HS-27A (cell line): ENCODE measurements around the gene ELOB.

Experiments
- DNase-seq: peaks from one replicate; pipeline ENCODE4 v3.0.0-alpha.2; 2012; ENCODE audit warnings: low read depth, missing footprints

The ELOB gene

GRCh38 chr16:2810651-2811050 lies 33.6 kb upstream of the ELOB start:
- no peak for DNase-seq

- no peak for DNase-seq
These were observed 32.2 kb upstream of the ELOB start for GRCh38 chr16:2809149-2809760.

DNA sequence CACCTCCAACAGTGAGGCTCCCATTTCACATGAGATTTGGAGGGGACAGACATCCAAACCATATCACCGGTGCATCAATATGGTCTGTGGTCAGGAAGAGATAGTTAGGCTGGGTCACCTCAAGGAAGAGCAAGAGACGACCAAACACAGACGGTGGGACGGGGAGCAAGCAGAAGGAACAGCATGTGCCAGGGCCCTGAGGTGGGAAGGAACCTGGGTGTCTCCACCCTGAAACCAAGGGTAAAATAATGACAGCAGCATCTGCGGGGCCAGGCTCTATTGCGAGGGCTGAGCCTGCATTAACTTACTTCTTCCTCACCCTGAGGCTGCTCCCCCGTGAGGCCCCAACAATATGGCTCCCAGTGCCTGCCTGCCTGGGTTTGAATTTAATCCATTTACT lies 31.1 kb upstream of the ELOB start:
- no peak for DNase-seq

GRCh38 chr16:2806286-2806685 lies 29.2 kb upstream of the ELOB start:
- no peak for DNase-seq

GRCh38 chr16:2804728-2805127 lies 27.6 kb upstream of the ELOB start:
- no peak for DNase-seq

DNA sequence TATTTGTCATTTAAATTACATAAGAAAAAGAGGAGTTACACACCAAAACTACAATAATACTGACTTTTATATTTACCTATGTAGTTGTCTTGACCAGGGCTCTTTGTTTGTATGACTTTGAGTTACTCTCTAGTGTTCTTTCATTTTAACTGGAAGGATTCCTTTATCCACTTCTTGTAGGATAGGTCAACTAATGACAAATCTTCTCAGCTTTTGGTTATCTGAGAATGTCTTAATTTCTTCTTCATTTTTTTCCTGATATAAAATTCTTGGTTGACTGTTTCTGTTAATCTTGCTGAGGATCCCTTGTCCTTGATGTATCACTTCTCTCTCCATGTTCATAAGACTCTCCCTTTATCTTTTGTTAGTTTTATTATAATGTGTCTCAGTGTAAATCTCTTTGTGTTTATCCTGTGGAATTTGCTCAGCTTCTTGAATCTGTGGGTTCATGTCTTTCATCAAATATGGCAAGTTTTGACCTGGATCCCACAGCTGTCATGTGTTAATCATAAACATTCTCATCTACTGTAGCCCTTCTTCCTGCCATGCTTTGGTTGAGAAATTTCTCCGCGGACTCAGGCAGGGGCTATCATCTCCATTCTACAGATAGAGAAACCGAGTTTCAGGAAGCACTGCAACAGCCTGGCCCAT lies 26.6 kb upstream of the ELOB start:
- DNase-seq, result no peak

DNA sequence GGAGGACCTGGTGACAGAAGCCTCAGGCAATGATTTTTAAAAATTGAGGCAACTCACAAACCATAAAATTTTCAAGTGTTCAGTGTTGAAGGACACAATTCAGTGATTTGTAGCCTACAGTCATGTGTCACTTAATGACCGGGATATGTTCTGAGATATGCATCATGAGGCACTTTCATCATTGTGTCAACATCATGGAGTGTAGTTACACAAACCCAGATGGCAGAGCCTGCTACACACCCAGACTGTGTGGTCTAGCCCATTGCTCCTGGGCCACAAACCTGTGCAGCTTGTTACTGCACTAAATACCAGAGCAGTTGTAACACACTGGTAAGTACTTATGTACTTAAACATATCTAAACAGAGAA lies 22.8 kb upstream of the ELOB start:
- no peak for DNase-seq

DNA sequence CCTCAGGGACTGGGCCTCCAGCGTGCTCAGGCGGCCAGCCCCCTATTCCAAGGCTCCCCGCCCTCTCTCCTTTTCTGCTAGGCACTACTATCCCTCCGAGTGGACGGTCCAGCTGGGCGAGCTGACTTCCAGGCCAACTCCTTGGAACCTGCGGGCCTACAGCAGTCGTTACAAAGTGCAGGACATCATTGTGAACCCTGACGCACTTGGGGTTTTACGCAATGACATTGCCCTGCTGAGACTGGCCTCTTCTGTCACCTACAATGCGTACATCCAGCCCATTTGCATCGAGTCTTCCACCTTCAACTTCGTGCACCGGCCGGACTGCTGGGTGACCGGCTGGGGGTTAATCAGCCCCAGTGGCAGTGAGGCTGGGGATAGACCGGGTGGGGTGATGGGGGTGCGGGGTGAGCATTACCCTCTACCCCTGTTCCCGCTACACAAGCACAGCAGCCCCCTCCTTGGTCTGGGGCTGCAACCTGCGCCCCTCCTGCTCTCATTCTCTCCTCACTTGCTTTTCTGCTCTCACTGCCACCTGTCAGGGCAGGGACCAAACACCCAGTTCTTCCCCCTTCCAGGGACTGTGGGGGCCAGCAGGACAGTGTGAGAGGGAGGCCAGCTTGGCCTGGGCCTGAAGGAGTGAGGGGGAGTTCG lies 22.3 kb upstream of the ELOB start:
- DNase-seq, result no peak

DNA sequence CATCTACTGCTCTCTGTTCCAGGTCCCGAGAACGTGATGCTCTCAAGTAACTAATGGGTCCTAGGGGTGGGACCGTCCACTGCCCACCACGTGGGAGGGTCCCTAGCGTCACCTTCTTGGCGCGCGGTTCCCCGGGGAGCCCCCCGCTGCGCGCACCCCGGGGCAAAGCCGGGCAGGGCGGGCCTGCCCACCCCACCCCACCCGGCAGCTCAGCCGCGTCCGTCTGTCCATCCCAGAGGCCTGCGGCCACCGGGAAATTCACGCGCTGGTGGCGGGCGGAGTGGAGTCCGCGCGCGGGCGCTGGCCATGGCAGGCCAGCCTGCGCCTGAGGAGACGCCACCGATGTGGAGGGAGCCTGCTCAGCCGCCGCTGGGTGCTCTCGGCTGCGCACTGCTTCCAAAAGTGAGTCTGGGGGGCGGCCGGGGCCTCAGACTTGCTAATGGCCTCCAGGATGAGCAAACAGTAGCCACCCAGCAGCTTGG lies 21.7 kb upstream of the ELOB start:
- DNase-seq, result no peak

- no peak for DNase-seq
These were observed 18.5 kb upstream of the ELOB start for GRCh38 chr16:2795395-2796143.

GRCh38 chr16:2792940-2793339 lies 15.9 kb upstream of the ELOB start:
- DNase-seq, result no peak

- no peak for DNase-seq
These were observed 14.1 kb upstream of the ELOB start for GRCh38 chr16:2791174-2791573.

GRCh38 chr16:2790631-2791030 lies 13.6 kb upstream of the ELOB start:
- no peak for DNase-seq

GRCh38 chr16:2787961-2788360 lies 10.9 kb upstream of the ELOB start:
- no peak for DNase-seq

DNA sequence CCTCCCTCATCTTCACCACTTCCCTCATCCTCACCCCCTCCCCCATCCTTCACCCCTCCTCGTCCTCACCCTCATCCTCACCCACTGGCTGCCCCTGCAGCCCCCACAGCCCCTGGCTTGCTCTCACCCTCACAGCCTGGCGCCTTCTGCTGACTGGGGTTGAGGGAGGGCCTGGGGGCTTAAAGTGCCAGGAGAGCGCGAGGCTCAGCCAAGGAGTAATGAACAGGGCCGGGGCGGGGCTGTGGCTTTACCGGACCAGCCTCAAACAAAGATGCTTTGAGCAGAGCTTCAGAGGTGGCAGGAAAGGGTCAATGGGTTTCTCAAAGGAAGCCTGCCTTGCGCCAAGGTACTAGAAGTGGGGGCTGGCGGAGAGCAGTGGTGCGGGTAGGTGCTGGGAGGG lies 10.3 kb upstream of the ELOB start, which contains the start of gene PRSS33:
PRSS33 (minus strand) TSS at position 155 of the 400 bp plus-strand sequence. CDS start 1,013 bp downstream, outside the sequence.
- DNase-seq, result no peak

- no peak for DNase-seq
These were observed 9.7 kb upstream of the ELOB start for GRCh38 chr16:2786826-2787151.

DNA sequence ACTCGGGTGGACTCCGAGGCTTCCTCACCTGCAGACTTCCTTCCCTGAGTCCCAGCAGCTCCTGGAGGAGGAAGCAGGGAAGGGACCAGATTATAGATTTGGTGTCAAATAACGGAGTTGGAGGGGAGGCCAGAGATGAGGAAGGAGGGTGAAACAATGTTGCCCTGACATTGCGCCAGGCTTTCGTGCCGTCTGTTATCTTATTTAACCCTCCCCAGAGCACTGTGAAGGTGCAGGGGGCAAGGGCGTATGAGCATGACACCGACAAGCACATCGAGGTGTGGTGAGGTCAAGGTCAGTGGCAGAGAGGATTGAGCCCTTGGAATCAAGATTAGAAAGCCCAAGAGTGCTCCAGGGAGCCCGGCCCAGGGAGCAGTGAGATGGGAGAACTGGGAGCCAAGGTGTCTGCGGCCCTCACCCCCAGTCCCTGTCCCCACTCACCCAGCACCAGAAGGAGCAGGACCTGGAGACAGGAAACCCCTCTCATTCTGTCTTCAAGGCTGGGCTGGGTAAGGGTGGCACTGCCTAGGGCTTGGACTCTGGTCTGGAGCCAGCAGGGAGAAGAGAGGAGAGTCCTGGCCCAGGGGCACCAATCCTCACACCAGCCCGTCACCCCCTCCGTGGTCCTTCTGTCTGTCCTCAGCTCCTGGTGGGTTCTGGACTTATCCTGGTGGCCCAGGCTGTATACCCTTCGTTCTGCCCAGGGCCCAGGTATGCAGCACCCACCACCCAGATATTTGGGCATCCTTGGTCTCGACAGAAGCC lies 9.2 kb upstream of the ELOB start:
- DNase-seq, result no peak

GRCh38 chr16:2785101-2785991 lies 8.3 kb upstream of the ELOB start:
- DNase-seq, result no peak

DNA sequence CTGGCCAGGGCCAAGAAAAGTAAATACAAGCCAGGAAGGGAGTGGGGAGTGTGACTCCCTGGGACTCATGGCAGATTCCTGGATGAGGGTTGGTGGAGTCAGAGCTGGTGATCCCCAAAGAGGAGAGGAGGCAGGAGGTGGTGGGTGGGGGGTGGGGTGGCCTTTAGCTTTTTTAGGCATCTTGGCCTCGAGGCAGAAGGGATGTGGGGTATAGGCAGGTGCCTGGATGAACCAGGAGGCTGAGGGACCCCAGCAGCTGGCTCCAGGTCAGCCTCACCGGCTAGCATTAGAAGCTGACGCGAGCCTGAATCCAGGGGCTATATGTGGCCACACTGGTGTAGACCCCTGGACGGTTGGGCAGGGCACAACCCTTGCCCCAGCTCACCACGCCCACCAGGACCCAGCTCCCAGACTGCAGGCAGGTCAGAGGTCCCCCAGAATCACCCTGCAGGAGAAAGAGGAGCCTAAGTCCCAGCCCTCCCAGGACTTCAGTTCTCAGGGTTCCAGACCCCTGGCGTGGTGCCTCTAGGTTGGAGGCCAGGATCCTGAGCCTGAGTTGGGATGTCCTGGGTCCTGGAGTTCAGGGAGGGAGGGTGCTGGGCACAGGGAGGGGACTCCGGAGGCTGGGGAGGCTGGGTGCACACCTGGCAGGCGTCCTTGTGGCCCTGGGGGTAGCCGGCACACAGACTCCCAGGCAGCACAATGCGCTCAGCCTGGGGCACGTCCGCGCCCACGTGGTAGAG lies 7.4 kb upstream of the ELOB start:
- no peak for DNase-seq
